ENCODE data around the gene MVB12B.

GRCh38 chr9:126295936-126296600, 30.6 kb upstream of the MVB12B start:
- TF ChIP-seq CTCF (IDR thresholded peaks at IDR 0.05) = no peak
- no peak for TF ChIP-seq POLR2A (IDR thresholded peaks at IDR 0.05)

Data from testis (tissue), 2 donors.